ENCODE data around the gene NAMPT.
"Not testable (repeated sequence)": the region's sequence is repeated elsewhere in the genome, so short reads cannot be mapped to it uniquely, and the experiment has no call there.

The NAMPT gene

GRCh38 chr7:106313456-106313901 is 28.7 kb upstream of the NAMPT start:
- no peak for ATAC-seq
- H3K9me3 Mint-ChIP-seq: no peaks in the 10 kb centered on the region
- no peaks in the 10 kb centered on the region for H3K27me3 Mint-ChIP-seq
- peak overlapping the region; percentile 39 for H3K27ac Mint-ChIP-seq
- peaks cover 10% of the 10 kb centered on the region for H3K4me1 Mint-ChIP-seq
- peak overlapping the region; percentile 32 for H3K4me3 Mint-ChIP-seq
- H3K36me3 Mint-ChIP-seq: no peaks in the 10 kb centered on the region

GRCh38 chr7:106312906-106313305 is 28.1 kb upstream of the NAMPT start:
- Mint-ChIP-seq H3K9me3 (no peaks in the 10 kb centered on the region), H3K4me1 (peaks cover 10% of the 10 kb centered on the region), H3K27me3 (no peaks in the 10 kb centered on the region), H3K36me3 (no peaks in the 10 kb centered on the region), H3K4me3 (no peak overlapping the region), H3K27ac (no peak overlapping the region)
- ATAC-seq: no peak

- no peaks in the 10 kb centered on the region for H3K36me3 Mint-ChIP-seq
Measured at GRCh38 chr7:106312099-106312871, 27.5 kb upstream of the NAMPT start.

GRCh38 chr7:106309362-106309761 is 24.6 kb upstream of the NAMPT start:
- H3K4me3 Mint-ChIP-seq: no peak overlapping the region
- H3K27me3 Mint-ChIP-seq: peaks cover 26% of the 10 kb centered on the region
- H3K9me3 Mint-ChIP-seq: no peaks in the 10 kb centered on the region
- H3K36me3 Mint-ChIP-seq: no peaks in the 10 kb centered on the region
- no peak overlapping the region for H3K27ac Mint-ChIP-seq
- H3K4me1 Mint-ChIP-seq: peaks cover 8% of the 10 kb centered on the region
- no peak for ATAC-seq

More at GRCh38 chr7:106312099-106312871, 27.5 kb upstream of the NAMPT start:
- no peaks in the 10 kb centered on the region for H3K27me3 Mint-ChIP-seq
- no peaks in the 10 kb centered on the region for H3K9me3 Mint-ChIP-seq
- H3K27ac Mint-ChIP-seq: no peak overlapping the region
- H3K4me3 Mint-ChIP-seq: no peak overlapping the region
- ATAC-seq: no peak
- peaks cover 10% of the 10 kb centered on the region for H3K4me1 Mint-ChIP-seq

GRCh38 chr7:106306256-106306655 is 21.5 kb upstream of the NAMPT start:
- peaks cover 8% of the 10 kb centered on the region for H3K9me3 Mint-ChIP-seq
- peaks cover 3% of the 10 kb centered on the region for H3K36me3 Mint-ChIP-seq
- peaks cover 50% of the 10 kb centered on the region for H3K27me3 Mint-ChIP-seq
- H3K27ac Mint-ChIP-seq: no peak overlapping the region
- no peaks in the 10 kb centered on the region for H3K4me1 Mint-ChIP-seq
- H3K4me3 Mint-ChIP-seq: no peak overlapping the region
- ATAC-seq: no peak

- no peaks in the 10 kb centered on the region for H3K4me1 Mint-ChIP-seq
- H3K4me3 Mint-ChIP-seq: no peak overlapping the region
- no peak for ATAC-seq
- H3K9me3 Mint-ChIP-seq: peaks cover 13% of the 10 kb centered on the region
- H3K27me3 Mint-ChIP-seq: peaks cover 52% of the 10 kb centered on the region
- no peak overlapping the region for H3K27ac Mint-ChIP-seq
- H3K36me3 Mint-ChIP-seq: peaks cover 5% of the 10 kb centered on the region
Measured at GRCh38 chr7:106305732-106306131, 20.9 kb upstream of the NAMPT start.

GRCh38 chr7:106304568-106304967 is 19.8 kb upstream of the NAMPT start:
- no peak for ATAC-seq
- Mint-ChIP-seq H3K27ac (no peak overlapping the region), H3K36me3 (peaks cover 5% of the 10 kb centered on the region)

GRCh38 chr7:106298631-106299030 is 13.8 kb upstream of the NAMPT start:
- H3K27me3 Mint-ChIP-seq: peaks cover 19% of the 10 kb centered on the region
- not testable (repeated sequence) for H3K36me3 Mint-ChIP-seq, H3K4me1 Mint-ChIP-seq, ATAC-seq, H3K27ac Mint-ChIP-seq, H3K4me3 Mint-ChIP-seq
- H3K9me3 Mint-ChIP-seq: peaks cover 13% of the 10 kb centered on the region

More at GRCh38 chr7:106304568-106304967, 19.8 kb upstream of the NAMPT start:
- Mint-ChIP-seq H3K27me3 (peaks cover 52% of the 10 kb centered on the region), H3K4me3 (no peak overlapping the region), H3K4me1 (no peaks in the 10 kb centered on the region), H3K9me3 (peaks cover 13% of the 10 kb centered on the region)

GRCh38 chr7:106298155-106298554 is 13.4 kb upstream of the NAMPT start:
- H3K36me3 Mint-ChIP-seq, H3K4me1 Mint-ChIP-seq, H3K27ac Mint-ChIP-seq, ATAC-seq, H3K4me3 Mint-ChIP-seq: not testable (repeated sequence)
- H3K9me3 Mint-ChIP-seq: peaks cover 13% of the 10 kb centered on the region
- H3K27me3 Mint-ChIP-seq: peaks cover 19% of the 10 kb centered on the region

- no peaks in the 10 kb centered on the region for H3K27me3 Mint-ChIP-seq
Measured at GRCh38 chr7:106294334-106294733, 9.6 kb upstream of the NAMPT start.

GRCh38 chr7:106291247-106291646 is 6.5 kb upstream of the NAMPT start:
- Mint-ChIP-seq H3K27me3 (no peaks in the 10 kb centered on the region), H3K4me3 (no peak overlapping the region), H3K36me3 (no peaks in the 10 kb centered on the region), H3K27ac (no peak overlapping the region), H3K9me3 (no peaks in the 10 kb centered on the region), H3K4me1 (peaks cover 3% of the 10 kb centered on the region)
- no peak for ATAC-seq

More at GRCh38 chr7:106294334-106294733, 9.6 kb upstream of the NAMPT start:
- H3K27ac Mint-ChIP-seq: no peak overlapping the region
- no peaks in the 10 kb centered on the region for H3K4me1 Mint-ChIP-seq
- H3K36me3 Mint-ChIP-seq: no peaks in the 10 kb centered on the region
- H3K4me3 Mint-ChIP-seq: no peak overlapping the region
- no peaks in the 10 kb centered on the region for H3K9me3 Mint-ChIP-seq
- ATAC-seq: no peak

GRCh38 chr7:106290319-106290718 is 5.5 kb upstream of the NAMPT start:
- no peak for ATAC-seq
- Mint-ChIP-seq H3K27ac (no peak overlapping the region), H3K4me3 (no peak overlapping the region), H3K27me3 (no peaks in the 10 kb centered on the region), H3K4me1 (peaks cover 12% of the 10 kb centered on the region), H3K36me3 (no peaks in the 10 kb centered on the region), H3K9me3 (no peaks in the 10 kb centered on the region)

- H3K4me1 Mint-ChIP-seq: peaks cover 12% of the 10 kb centered on the region
- no peaks in the 10 kb centered on the region for H3K36me3 Mint-ChIP-seq
- H3K4me3 Mint-ChIP-seq: no peak overlapping the region
- no peaks in the 10 kb centered on the region for H3K9me3 Mint-ChIP-seq
- no peak overlapping the region for H3K27ac Mint-ChIP-seq
- H3K27me3 Mint-ChIP-seq: no peaks in the 10 kb centered on the region
- ATAC-seq: no peak
Measured at GRCh38 chr7:106289848-106290247, 5.1 kb upstream of the NAMPT start.

GRCh38 chr7:106288263-106288662 is 3.5 kb upstream of the NAMPT start:
- Mint-ChIP-seq H3K9me3 (no peaks in the 10 kb centered on the region), H3K4me3 (no peak overlapping the region), H3K27me3 (no peaks in the 10 kb centered on the region), H3K4me1 (peaks cover 21% of the 10 kb centered on the region), H3K36me3 (no peaks in the 10 kb centered on the region), H3K27ac (no peak overlapping the region)
- no peak for ATAC-seq

- Mint-ChIP-seq H3K27ac (no peak overlapping the region), H3K4me3 (no peak overlapping the region), H3K9me3 (no peaks in the 10 kb centered on the region), H3K36me3 (no peaks in the 10 kb centered on the region), H3K27me3 (no peaks in the 10 kb centered on the region), H3K4me1 (peaks cover 21% of the 10 kb centered on the region)
- no peak for ATAC-seq
Measured at GRCh38 chr7:106287786-106288185, 3.0 kb upstream of the NAMPT start.

- Mint-ChIP-seq H3K4me1 (peaks cover 35% of the 10 kb centered on the region), H3K4me3 (peak overlapping the region; percentile 96), H3K36me3 (peaks cover 5% of the 10 kb centered on the region), H3K27me3 (no peaks in the 10 kb centered on the region), H3K9me3 (no peaks in the 10 kb centered on the region), H3K27ac (peak overlapping the region; percentile 99)
- peak; percentile 31 for ATAC-seq
Measured at GRCh38 chr7:106285855-106286492, 1.2 kb upstream of the NAMPT start.

Measured in stimulated activated memory B cell treated with anti-CD40 and anti-IgM and Interleukin-4, amounts not matched to agents 10 μg/mL and 1 μg/mL and 100 μg/mL, for 72 hours (primary cell).